Subcutaneous abdominal adipose tissue (tissue), 5 donors: ENCODE data around the gene CLCNKB.
"Not testable (repeated sequence)": the region's sequence is repeated elsewhere in the genome, so short reads cannot be mapped to it uniquely, and the experiment has no call there.

Experiments used
- H3K27ac ChIP-seq: one replicate; pipeline ENCODE4 v1.7.0; 2013; ENCODE audit warnings: low read depth, mild to moderate bottlenecking, inconsistent platforms, low read length, moderate library complexity
- H3K27me3 ChIP-seq, 5 donors: one replicate each; pipeline ENCODE4 v1.7.0; 2013; ENCODE audit warnings: low read length in 5 of 5, inconsistent platforms in 1 of 5; ENCODE audit not compliant: control insufficient read depth in 5 of 5, insufficient read depth in 4 of 5
- H3K36me3 ChIP-seq, 5 donors: one replicate each; pipeline ENCODE4 v1.7.0; 2013; ENCODE audit warnings: low read length in 5 of 5; ENCODE audit not compliant: control insufficient read depth in 5 of 5, insufficient read depth in 5 of 5
- H3K4me1 ChIP-seq, 5 donors: one replicate each; pipeline ENCODE4 v1.7.0; 2013; ENCODE audit warnings: low read length in 5 of 5, mild to moderate bottlenecking in 3 of 5, moderate library complexity in 1 of 5; ENCODE audit not compliant: control insufficient read depth in 5 of 5, insufficient read depth in 5 of 5
- H3K4me3 ChIP-seq, 5 donors: one replicate each; pipeline ENCODE4 v1.7.0; 2013; ENCODE audit warnings: low read length in 5 of 5, low read depth in 1 of 5
- H3K9ac ChIP-seq, 5 donors: one replicate each; pipeline ENCODE4 v1.7.0; 2013; ENCODE audit warnings: low read length in 5 of 5, mild to moderate bottlenecking in 4 of 5, moderate library complexity in 3 of 5
- H3K9me3 ChIP-seq, 5 donors: one replicate each; pipeline ENCODE4 v1.7.0; 2013; ENCODE audit warnings: low read length in 5 of 5; ENCODE audit not compliant: control insufficient read depth in 5 of 5
- donor health status: healthy.
- donor health status: healthy.
- donor health status: healthy.
- donor health status: healthy.
- donor health status: healthy.

Gene CLCNKB

DNA sequence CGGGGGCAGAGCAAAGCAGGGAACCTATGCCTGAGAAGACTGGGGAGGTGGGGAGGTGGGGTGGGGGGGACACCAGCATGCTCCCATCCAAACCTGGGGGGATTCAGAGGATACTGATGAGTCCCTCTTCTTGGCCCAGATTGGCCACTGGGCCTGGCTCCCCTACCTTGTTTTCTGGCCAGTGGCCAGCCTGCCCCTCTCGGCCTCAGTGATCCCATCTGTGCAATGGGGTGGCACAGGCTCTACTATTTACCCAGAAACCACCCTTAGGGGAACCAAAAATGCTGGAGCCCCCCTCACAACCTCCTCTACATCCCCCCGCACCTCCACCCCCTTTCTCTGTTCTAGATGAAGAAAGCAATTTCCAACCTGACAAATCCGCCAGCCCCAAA is 12.9 kb downstream of the CLCNKB start:
- not testable (repeated sequence) for H3K27ac ChIP-seq, H3K9me3 ChIP-seq, H3K4me1 ChIP-seq, H3K36me3 ChIP-seq, H3K9ac ChIP-seq, H3K27me3 ChIP-seq, H3K4me3 ChIP-seq

GRCh38 chr1:16057314-16057915 is 13.8 kb downstream of the CLCNKB start:
- H3K36me3 ChIP-seq, H3K27me3 ChIP-seq, H3K9me3 ChIP-seq, H3K9ac ChIP-seq, H3K4me1 ChIP-seq, H3K27ac ChIP-seq, H3K4me3 ChIP-seq: not testable (repeated sequence)

GRCh38 chr1:16058394-16059120 is 15.0 kb downstream of the CLCNKB start:
- H3K9me3 ChIP-seq, H3K4me1 ChIP-seq, H3K4me3 ChIP-seq, H3K9ac ChIP-seq, H3K27ac ChIP-seq, H3K27me3 ChIP-seq, H3K36me3 ChIP-seq: not testable (repeated sequence)

- Histone ChIP-seq H3K9ac (no peak overlapping the region), H3K27ac (no peak overlapping the region), H3K36me3 (no peaks in the 10 kb centered on the region), H3K4me3 (no peak overlapping the region), H3K4me1 (peaks cover 0 to 13% (median 11%) of the 10 kb centered on the region in 5 donors), H3K9me3 (no peaks in the 10 kb centered on the region), H3K27me3 (peaks cover 0 to 15% (median 6%) of the 10 kb centered on the region in 5 donors)
Measured at GRCh38 chr1:16061266-16061665, 17.7 kb downstream of the CLCNKB start.

DNA sequence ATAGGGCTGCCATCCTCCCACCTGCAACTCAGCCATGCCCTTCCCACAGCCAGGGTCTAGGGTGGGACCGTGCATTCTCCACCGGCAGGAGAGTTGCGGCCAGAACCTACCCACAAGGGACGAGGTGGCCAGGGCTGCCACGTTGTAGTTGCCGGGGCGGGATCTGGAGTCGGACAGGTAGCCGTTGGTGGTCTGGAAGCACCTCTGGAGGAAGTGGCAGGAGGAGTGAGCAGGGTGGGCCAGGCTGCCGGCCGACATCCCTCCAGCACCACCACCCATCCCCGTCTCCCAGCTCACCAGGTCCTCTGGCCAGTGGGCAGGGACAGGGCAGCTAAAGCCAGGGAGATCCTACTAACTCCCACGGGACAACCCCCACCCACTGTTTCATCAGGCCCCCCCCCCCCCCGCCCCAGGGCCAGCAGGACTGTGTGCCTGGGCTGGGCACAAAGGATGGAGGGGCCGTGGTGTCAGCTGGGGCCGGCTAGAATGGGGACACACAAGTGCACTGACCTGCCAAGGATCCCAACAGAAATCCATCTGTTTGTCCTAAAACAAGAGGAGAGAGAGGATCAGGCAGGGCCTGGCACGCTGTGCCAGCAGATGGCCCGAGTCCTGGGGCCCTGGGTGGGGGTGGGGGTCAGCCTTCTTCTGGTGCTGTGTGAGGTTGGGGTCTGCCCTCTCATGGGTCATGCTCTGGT is 18.6 kb downstream of the CLCNKB start:
- not testable (repeated sequence) for H3K9me3 ChIP-seq, H3K9ac ChIP-seq, H3K27ac ChIP-seq

GRCh38 chr1:16062687-16063075 is 19.1 kb downstream of the CLCNKB start:
- H3K4me3 ChIP-seq, H3K9me3 ChIP-seq, H3K9ac ChIP-seq, H3K27ac ChIP-seq, H3K36me3 ChIP-seq: not testable (repeated sequence)
- Histone ChIP-seq H3K4me1 (peaks cover 0 to 13% (median 11%) of the 10 kb centered on the region in 5 donors), H3K27me3 (peaks cover 0 to 15% (median 10%) of the 10 kb centered on the region in 5 donors)

More for the DNA sequence above, 18.6 kb downstream of the CLCNKB start:
- not testable (repeated sequence) for H3K4me3 ChIP-seq, H3K36me3 ChIP-seq
- peaks cover 0 to 15% (median 10%) of the 10 kb centered on the region in 5 donors for H3K27me3 ChIP-seq
- peaks cover 0 to 13% (median 11%) of the 10 kb centered on the region in 5 donors for H3K4me1 ChIP-seq

DNA sequence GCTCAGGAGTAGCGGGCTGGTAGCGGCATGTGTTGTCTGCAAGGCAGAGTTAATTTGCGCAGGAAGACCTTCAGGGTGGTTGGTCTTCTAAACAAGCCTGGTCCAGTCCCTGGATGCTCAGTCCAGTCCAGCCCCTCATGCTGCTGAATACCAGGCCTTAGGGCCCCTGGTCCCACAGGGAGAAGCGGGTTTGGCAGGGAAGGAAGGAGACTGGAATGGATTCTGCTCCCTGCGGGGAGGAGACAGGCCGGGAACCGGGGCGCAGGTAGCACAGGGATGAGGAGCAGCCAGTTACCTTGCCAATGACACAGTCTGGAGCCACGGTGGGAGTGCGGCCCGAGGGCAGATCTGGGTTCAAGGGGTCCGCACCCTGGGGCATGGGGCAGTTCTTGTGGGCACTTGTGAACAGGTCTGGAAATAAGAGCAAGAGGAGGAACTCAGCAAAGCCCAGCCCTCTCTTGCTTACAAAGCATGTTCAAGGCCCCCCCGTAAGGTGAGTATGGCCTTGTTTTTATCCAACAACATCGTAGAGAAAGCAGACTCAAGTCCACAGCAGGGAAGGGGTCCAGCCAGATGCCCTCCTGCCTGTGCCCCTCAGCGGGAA is 19.7 kb downstream of the CLCNKB start:
- Histone ChIP-seq H3K4me3 (no peak overlapping the region), H3K36me3 (no peaks in the 10 kb centered on the region), H3K9me3 (no peaks in the 10 kb centered on the region), H3K9ac (no peak overlapping the region), H3K4me1 (peaks cover 0 to 17% (median 12%) of the 10 kb centered on the region in 5 donors), H3K27me3 (peaks cover 0 to 19% (median 10%) of the 10 kb centered on the region in 5 donors), H3K27ac (no peak overlapping the region)

DNA sequence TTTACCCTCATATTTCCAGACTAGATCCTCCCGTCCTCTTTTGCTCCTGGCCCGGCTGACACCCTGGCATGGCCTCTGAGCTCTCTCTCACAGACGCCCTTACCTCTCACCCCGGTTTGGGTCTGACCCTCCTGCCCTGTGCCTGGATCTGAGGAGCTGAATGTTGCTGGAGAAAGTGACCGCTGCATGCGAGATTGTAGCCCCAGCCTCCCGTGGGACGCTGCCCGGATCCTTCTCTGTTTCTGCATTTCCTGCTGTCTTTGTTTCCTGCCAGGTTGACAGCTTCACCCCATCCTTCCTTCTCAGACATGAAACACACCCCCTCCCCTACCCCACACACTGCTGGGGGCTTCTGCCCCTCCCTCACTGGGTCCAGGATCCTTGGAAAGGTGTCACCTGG is 20.3 kb downstream of the CLCNKB start:
- no peaks in the 10 kb centered on the region for H3K9me3 ChIP-seq
- no peak overlapping the region for H3K27ac ChIP-seq
- peak overlapping the region in 1 of 5 donors; percentile 28 for H3K9ac ChIP-seq
- H3K4me1 ChIP-seq = peaks cover 0 to 23% (median 12%) of the 10 kb centered on the region in 5 donors
- H3K36me3 ChIP-seq = no peaks in the 10 kb centered on the region
- no peak overlapping the region for H3K4me3 ChIP-seq
- peaks cover 0 to 19% (median 10%) of the 10 kb centered on the region in 5 donors for H3K27me3 ChIP-seq

DNA sequence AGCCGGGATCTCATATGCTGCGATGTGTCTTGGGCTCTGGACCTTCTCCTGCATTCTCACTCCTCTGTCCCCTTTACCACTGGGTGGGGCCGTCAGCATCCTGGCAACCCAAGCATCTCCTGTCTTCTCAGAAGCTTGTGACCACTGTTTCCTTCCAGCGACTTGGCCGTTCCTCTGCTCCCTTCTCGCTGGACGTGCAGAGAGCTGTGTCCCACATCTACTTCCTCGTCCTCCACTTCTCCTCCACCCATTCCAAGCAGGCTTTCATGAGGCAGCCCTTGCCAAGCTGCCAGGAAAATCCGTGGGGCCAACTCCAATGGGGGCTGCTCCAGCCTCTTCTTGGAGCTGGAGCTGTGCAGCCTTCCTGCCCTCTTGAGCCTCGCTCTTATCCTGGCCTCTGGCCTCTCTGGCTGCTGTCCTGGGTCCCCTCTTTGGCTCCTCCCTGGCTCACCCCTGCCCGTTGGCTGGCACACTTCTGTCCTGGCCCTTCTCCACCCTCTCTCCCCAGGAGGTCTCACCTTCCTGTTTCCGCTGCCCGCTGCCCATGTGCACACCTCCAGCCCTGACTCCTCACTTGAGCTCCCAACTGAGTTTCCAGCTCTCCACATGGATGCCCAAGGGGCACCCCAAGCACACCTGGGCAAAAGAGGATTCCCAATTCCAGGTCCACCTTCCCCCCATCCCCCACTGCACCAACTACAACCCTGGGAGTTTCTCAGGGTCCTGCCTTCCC is 21.1 kb downstream of the CLCNKB start:
- no peaks in the 10 kb centered on the region for H3K9me3 ChIP-seq
- H3K27me3 ChIP-seq = peaks cover 0 to 19% (median 10%) of the 10 kb centered on the region in 5 donors
- H3K27ac ChIP-seq = no peak overlapping the region
- no peak overlapping the region for H3K4me3 ChIP-seq
- peak overlapping the region in 1 of 5 donors; percentile 28 for H3K9ac ChIP-seq
- H3K36me3 ChIP-seq = no peaks in the 10 kb centered on the region
- peaks cover 0 to 23% (median 12%) of the 10 kb centered on the region in 5 donors for H3K4me1 ChIP-seq
